GOT3 (cell line): Measurements from ENCODE around the gene RPUSD2.
A peak's percentile ranks its signal among the peaks of the same experiment; 100 is the strongest.
"Not testable (repeated sequence)": the region's sequence is repeated elsewhere in the genome, so short reads cannot be mapped to it uniquely, and the experiment has no call there.

Source experiments
- DNase-seq: peaks from one replicate; lab custom pipeline; 2025; ENCODE audit warnings: mixed read lengths; lab: John Stamatoyannopoulos, UW

Gene RPUSD2

GRCh38 chr15:40565333-40566238 is 3.5 kb upstream of the RPUSD2 start:
- DNase-seq, result no peak

- no peak for DNase-seq
Observed at GRCh38 chr15:40567111-40567510, 2.0 kb upstream of the RPUSD2 start.

- no peak for DNase-seq
Observed at GRCh38 chr15:40575113-40575512, 6.0 kb downstream of the RPUSD2 start.

- not testable (repeated sequence) for DNase-seq
Observed at GRCh38 chr15:40576914-40577313, 7.8 kb downstream of the RPUSD2 start.

GRCh38 chr15:40578892-40579291 is 9.8 kb downstream of the RPUSD2 start:
- DNase-seq, result no peak

- DNase-seq, result not testable (repeated sequence)
Observed at GRCh38 chr15:40581796-40582195, 12.7 kb downstream of the RPUSD2 start.

- peak; percentile 45 for DNase-seq
Observed at GRCh38 chr15:40582726-40583246, 13.7 kb downstream of the RPUSD2 start.

GRCh38 chr15:40584191-40584590 is 15.1 kb downstream of the RPUSD2 start:
- no peak for DNase-seq

- DNase-seq, result no peak
Observed at GRCh38 chr15:40590667-40591050, 21.6 kb downstream of the RPUSD2 start.

GRCh38 chr15:40591389-40591788 is 22.3 kb downstream of the RPUSD2 start:
- DNase-seq, result no peak

GRCh38 chr15:40593165-40593564 is 24.1 kb downstream of the RPUSD2 start:
- DNase-seq, result no peak

- peak; percentile 87 for DNase-seq
Observed at GRCh38 chr15:40593588-40594428, 24.7 kb downstream of the RPUSD2 start, which contains the start of gene KNL1. Gene KNL1 (plus strand): TSS chr15:40594249. CDS start chr15:40602932, 8,683 bp downstream.

GRCh38 chr15:40594429-40594836 is 25.3 kb downstream of the RPUSD2 start:
- DNase-seq, result peak; percentile 56

- no peak for DNase-seq
Observed at GRCh38 chr15:40595219-40595618, 26.1 kb downstream of the RPUSD2 start.

GRCh38 chr15:40595773-40596172 is 26.7 kb downstream of the RPUSD2 start:
- DNase-seq, result no peak

GRCh38 chr15:40597024-40597423 is 27.9 kb downstream of the RPUSD2 start:
- DNase-seq, result no peak

GRCh38 chr15:40598126-40598525 is 29.0 kb downstream of the RPUSD2 start:
- no peak for DNase-seq

GRCh38 chr15:40598672-40599071 is 29.6 kb downstream of the RPUSD2 start:
- no peak for DNase-seq

- DNase-seq, result no peak
Observed at GRCh38 chr15:40600956-40601355, 31.9 kb downstream of the RPUSD2 start.

GRCh38 chr15:40603935-40604334 is 34.8 kb downstream of the RPUSD2 start:
- DNase-seq, result no peak

- DNase-seq, result no peak
Observed at GRCh38 chr15:40613080-40613479, 44.0 kb downstream of the RPUSD2 start.

- DNase-seq, result no peak
Observed at GRCh38 chr15:40618023-40618422, 48.9 kb downstream of the RPUSD2 start.
